Osteoblast (primary cell): ENCODE results near the gene TOP1. TPM values are rescaled to one million over a fixed set of nuclear protein-coding genes. Genes with fewer than 3 reads are reported as not detected.

Experiments
- DNase-seq: peaks from one replicate; pipeline ENCODE4 v3.0.0; 2011; ENCODE audit warnings: low spot score, mixed read lengths; ENCODE audit not compliant: insufficient read length; ENCODE audit errors: missing footprints
- H2AFZ ChIP-seq: 2 replicates; pipeline ENCODE4 v1.6.0; 2011; ENCODE audit warnings: mild to moderate bottlenecking, low read length
- H3K27ac ChIP-seq: 2 replicates; pipeline ENCODE4 v1.5.1; 2011; ENCODE audit warnings: mild to moderate bottlenecking, low read depth, low read length, moderate library complexity
- H3K27me3 ChIP-seq: 2 replicates; pipeline ENCODE4 v1.6.0; 2012; ENCODE audit warnings: mild to moderate bottlenecking, control low read depth, inconsistent platforms, low read length, moderate library complexity; ENCODE audit not compliant: insufficient read depth
- H3K36me3 ChIP-seq: 2 replicates; pipeline ENCODE4 v1.5.1; 2011; ENCODE audit warnings: mild to moderate bottlenecking, low read length, control low read depth, moderate library complexity; ENCODE audit not compliant: insufficient read depth
- H3K4me1 ChIP-seq: 2 replicates; pipeline ENCODE4 v1.5.1; 2011; ENCODE audit warnings: mild to moderate bottlenecking, low read length, control low read depth, moderate library complexity; ENCODE audit not compliant: insufficient read depth
- H3K4me2 ChIP-seq: 2 replicates; pipeline ENCODE4 v1.6.0; 2011; ENCODE audit warnings: mild to moderate bottlenecking, low read length; ENCODE audit not compliant: insufficient read depth
- H3K4me3 ChIP-seq: fragments of 200-600 bp; sonication (generic); 3 replicates; pipeline ENCODE4 v1.5.1; 2012; ENCODE audit warnings: mild to moderate bottlenecking, low read length, inconsistent platforms; ENCODE audit not compliant: insufficient read depth
- H3K79me2 ChIP-seq: 2 replicates; pipeline ENCODE4 v1.6.0; 2012; ENCODE audit warnings: mild to moderate bottlenecking, low read length, control low read depth, inconsistent platforms; ENCODE audit not compliant: insufficient read depth
- H3K9me3 ChIP-seq: 2 replicates; pipeline ENCODE4 v1.5.1; 2011; ENCODE audit warnings: low read depth, low read length, control low read depth
- H4K20me1 ChIP-seq: 2 replicates; pipeline ENCODE4 v1.6.0; 2012; ENCODE audit warnings: mild to moderate bottlenecking, low read length, control low read depth; ENCODE audit not compliant: insufficient read depth
- CTCF ChIP-seq: IDR thresholded peaks from 2 replicates; pipeline ENCODE4 v1.5.1; 2011; ENCODE audit warnings: mild to moderate bottlenecking, low read depth, low read length, moderate library complexity; ENCODE audit errors: extremely low read depth
- total RNA-seq: library from RNA; depleted of rRNA; stranded (reverse); fragments of >200 nt; gene quantifications from 2 replicates; pipeline ENCODE4 v1.2.3, GENCODE V29; 2012

Gene TOP1
- total RNA-seq, 1 donor: 10.5 TPM

DNA sequence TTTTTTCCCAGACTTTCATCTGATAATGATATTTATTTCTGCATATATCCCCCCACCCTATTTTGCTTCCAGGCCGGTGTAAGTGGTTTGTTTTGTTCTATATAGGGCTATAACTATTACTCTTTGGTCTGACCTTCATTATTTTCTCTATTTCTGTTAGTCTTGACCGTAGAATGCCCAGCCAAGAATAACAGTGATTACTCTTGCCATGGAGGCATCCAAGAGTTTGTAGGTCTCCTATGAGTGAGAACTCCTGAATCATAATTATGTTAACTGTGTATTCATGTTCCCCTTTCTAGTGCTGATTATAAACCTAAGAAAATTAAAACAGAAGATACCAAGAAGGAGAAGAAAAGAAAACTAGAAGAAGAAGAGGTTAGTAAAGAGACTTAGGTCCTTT, 52.2 kb downstream of the TOP1 start:
- peak; percentile 60 for DNase-seq
- Histone ChIP-seq H3K4me2 (peak overlapping the region; percentile 3), H3K27ac (peak overlapping the region; percentile 32), H3K27me3 (no peaks in the 10 kb centered on the region), H3K36me3 (peaks cover 56% of the 10 kb centered on the region), H3K4me3 (no peak overlapping the region), H4K20me1 (peaks cover 12% of the 10 kb centered on the region), H3K9me3 (no peaks in the 10 kb centered on the region), H2AFZ (no peak overlapping the region), H3K79me2 (peaks cover 39% of the 10 kb centered on the region), H3K4me1 (peaks cover 35% of the 10 kb centered on the region)
- TF ChIP-seq CTCF: no peak

DNA sequence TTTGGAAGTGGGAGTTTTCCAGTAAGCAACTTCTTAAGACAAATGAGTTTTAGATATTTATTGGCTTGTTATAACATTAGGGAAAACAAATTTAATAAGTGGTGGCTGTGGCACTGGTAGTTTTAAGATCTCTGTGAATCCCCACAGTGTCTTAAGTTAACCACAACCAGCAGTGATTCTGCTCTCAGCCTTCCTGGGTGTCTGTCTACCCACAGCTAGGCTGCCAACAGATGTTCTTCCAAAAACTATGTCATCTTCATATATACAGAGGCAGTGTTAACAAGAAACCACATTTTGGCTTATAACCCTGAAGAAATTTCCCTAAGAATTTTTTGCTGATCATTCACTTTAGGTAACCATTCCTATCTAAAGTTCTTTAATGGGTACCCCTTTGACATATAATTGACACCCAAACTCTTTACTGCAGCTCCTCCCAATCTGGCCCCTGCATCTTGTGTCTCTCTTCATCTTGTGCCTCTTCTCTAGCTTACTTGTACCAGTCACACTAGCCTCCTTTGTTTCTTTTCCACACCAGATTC, 52.7 kb downstream of the TOP1 start:
- Histone ChIP-seq H3K27me3 (no peaks in the 10 kb centered on the region), H3K4me3 (no peak overlapping the region), H2AFZ (no peak overlapping the region), H3K36me3 (peaks cover 56% of the 10 kb centered on the region), H4K20me1 (peaks cover 12% of the 10 kb centered on the region), H3K79me2 (peaks cover 34% of the 10 kb centered on the region), H3K27ac (peak overlapping the region; percentile 32), H3K4me1 (peaks cover 31% of the 10 kb centered on the region), H3K4me2 (peak overlapping the region; percentile 3), H3K9me3 (no peaks in the 10 kb centered on the region)
- no peak for TF ChIP-seq CTCF
- DNase-seq: no peak

GRCh38 chr20:41082306-41082705, 53.7 kb downstream of the TOP1 start:
- Histone ChIP-seq H3K36me3 (peaks cover 51% of the 10 kb centered on the region), H3K4me3 (no peak overlapping the region), H3K27ac (no peak overlapping the region)

DNA sequence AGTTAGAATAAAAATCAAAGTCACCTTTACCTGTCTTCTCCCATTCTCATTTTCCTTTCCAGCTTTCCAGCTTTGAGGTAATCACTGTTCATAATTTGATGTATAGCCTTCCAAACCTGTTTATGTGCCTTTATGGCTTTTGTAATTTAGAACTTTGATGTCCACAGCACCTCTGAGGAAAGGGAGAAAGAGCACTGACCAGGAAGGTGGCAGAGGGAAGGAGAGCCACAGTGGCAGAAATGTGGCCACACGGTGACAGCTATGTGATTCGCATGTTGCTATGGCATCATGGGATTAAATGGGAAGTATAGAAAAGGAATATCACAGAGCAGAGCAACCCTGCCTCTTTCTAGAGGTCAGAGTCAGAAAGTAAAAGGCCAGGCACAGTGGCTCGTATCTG, 57.0 kb downstream of the TOP1 start:
- Histone ChIP-seq H3K27ac (no peak overlapping the region), H3K4me2 (no peak overlapping the region), H4K20me1 (peaks cover 9% of the 10 kb centered on the region), H3K79me2 (peaks cover 2% of the 10 kb centered on the region), H3K4me1 (peaks cover 11% of the 10 kb centered on the region), H3K9me3 (no peaks in the 10 kb centered on the region), H3K4me3 (no peak overlapping the region), H3K27me3 (no peaks in the 10 kb centered on the region), H3K36me3 (peaks cover 37% of the 10 kb centered on the region), H2AFZ (no peak overlapping the region)
- DNase-seq: no peak
- TF ChIP-seq CTCF: no peak

More at GRCh38 chr20:41082306-41082705, 53.7 kb downstream of the TOP1 start:
- peaks cover 24% of the 10 kb centered on the region for H3K79me2 ChIP-seq
- H3K4me1 ChIP-seq: peaks cover 26% of the 10 kb centered on the region
- no peak overlapping the region for H3K4me2 ChIP-seq
- no peaks in the 10 kb centered on the region for H3K27me3 ChIP-seq
- H4K20me1 ChIP-seq: peaks cover 12% of the 10 kb centered on the region
- DNase-seq: no peak
- TF ChIP-seq CTCF: no peak
- H3K9me3 ChIP-seq: no peaks in the 10 kb centered on the region
- no peak overlapping the region for H2AFZ ChIP-seq
